Caco-2 (cell line): Measurements from ENCODE around the gene MBD5. TPM values are rescaled to one million over a fixed set of nuclear protein-coding genes. Genes with fewer than 3 reads are reported as not detected.

Source experiments
- BruUV-seq: library from RNA; stranded (reverse); fragments of 400-500 nt; replicated peaks from 2 replicates; lab custom pipeline; 2021; lab: Mats Ljungman, UMichigan
- CTCF ChIA-PET: fragments of 300-600 bp; sonication (Branson Sonifier 250); formaldehyde crosslinking; loops from one replicate; lab custom pipeline; 2022; ENCODE audit warnings: antibody characterized with exemption; lab: Charles Lee
- POLR2A ChIA-PET: fragments of 300-600 bp; sonication (Branson Sonifier 250); formaldehyde crosslinking; loops from one replicate; lab custom pipeline; 2022; ENCODE audit warnings: antibody characterized with exemption; lab: Charles Lee
- DNase-seq, 2 experiments: peaks; one replicate each; pipeline versions ENCODE4 v3.0.0 to v3.0.0-alpha.2; 2020 to 2022
- H3K27me3 ChIP-seq: replicated peaks from 2 replicates; pipeline ENCODE4 v1.6.0; 2011; ENCODE audit warnings: low read length; ENCODE audit not compliant: control insufficient read depth, insufficient read depth
- H3K36me3 ChIP-seq: 2 replicates; pipeline ENCODE4 v1.5.1; 2011; ENCODE audit warnings: low read length; ENCODE audit not compliant: control insufficient read depth, insufficient read depth
- H3K4me1 ChIP-seq: fragments of 250-450 bp; sonication (Bioruptor Pico); 2 replicates; pipeline ENCODE4 v1.5.1; 2020; ENCODE audit warnings: mild to moderate bottlenecking
- H3K4me3 ChIP-seq: 2 replicates; pipeline ENCODE4 v1.5.1; 2011; ENCODE audit warnings: low read depth, mild to moderate bottlenecking, control low read depth, low read length
- H3K9me3 ChIP-seq: fragments of 250-450 bp; sonication (Bioruptor Pico); 2 replicates; pipeline ENCODE4 v1.5.1; 2020; ENCODE audit warnings: mild to moderate bottlenecking, moderate library complexity
- H3K27ac Mint-ChIP-seq: one replicate; pipeline ENCODE4 v1.8.0; 2022; ENCODE audit warnings: mixed read lengths; ENCODE audit not compliant: unreplicated experiment
- H3K27me3 Mint-ChIP-seq: one replicate; pipeline ENCODE4 v1.8.0; 2022; ENCODE audit warnings: mixed read lengths; ENCODE audit not compliant: insufficient read depth, unreplicated experiment
- H3K36me3 Mint-ChIP-seq: one replicate; pipeline ENCODE4 v1.8.0; 2022; ENCODE audit warnings: mild to moderate bottlenecking, mixed read lengths; ENCODE audit not compliant: insufficient read depth, unreplicated experiment
- H3K4me1 Mint-ChIP-seq: one replicate; pipeline ENCODE4 v1.8.0; 2022; ENCODE audit warnings: low read depth, mixed read lengths; ENCODE audit not compliant: unreplicated experiment
- H3K4me3 Mint-ChIP-seq: one replicate; pipeline ENCODE4 v1.8.0; 2022; ENCODE audit warnings: mild to moderate bottlenecking, moderate library complexity, mixed read lengths; ENCODE audit not compliant: unreplicated experiment
- H3K9me3 Mint-ChIP-seq: one replicate; pipeline ENCODE4 v1.8.0; 2022; ENCODE audit warnings: mixed read lengths; ENCODE audit not compliant: unreplicated experiment
- intact Hi-C: fragments of 100-400 bp; cut with micrococcal nuclease; formaldehyde crosslinking; loops from one replicate; pipeline ENCODE4 v1.10.0; 2022; ENCODE audit not compliant: unreplicated experiment
- total RNA-seq: library from RNA; stranded (reverse); gene quantifications from 2 replicates; pipeline ENCODE4 v1.2.3, GENCODE V29; 2022
- TF ChIP-seq, protein P1 (sequence below), 2 experiments: fragments of 200-600 bp in 1 of 2; IDR thresholded peaks; 1 replicate in 1 of 2; 2 replicates in 1 of 2; pipeline versions ENCODE4 v1.5.1 to v1.8.0; 2011 to 2022; ENCODE audit warnings: antibody characterized with exemption in 1 of 2, control low read depth in 1 of 2, inconsistent platforms in 1 of 2, low read depth in 1 of 2, low read length in 1 of 2, mild to moderate bottlenecking in 1 of 2, moderate library complexity in 1 of 2; ENCODE audit not compliant: insufficient read depth in 1 of 2, severe bottlenecking in 1 of 2, unreplicated experiment in 1 of 2

Gene MBD5
- total RNA-seq, 1 experiment from 2014 or later, result 23.7 TPM

DNA sequence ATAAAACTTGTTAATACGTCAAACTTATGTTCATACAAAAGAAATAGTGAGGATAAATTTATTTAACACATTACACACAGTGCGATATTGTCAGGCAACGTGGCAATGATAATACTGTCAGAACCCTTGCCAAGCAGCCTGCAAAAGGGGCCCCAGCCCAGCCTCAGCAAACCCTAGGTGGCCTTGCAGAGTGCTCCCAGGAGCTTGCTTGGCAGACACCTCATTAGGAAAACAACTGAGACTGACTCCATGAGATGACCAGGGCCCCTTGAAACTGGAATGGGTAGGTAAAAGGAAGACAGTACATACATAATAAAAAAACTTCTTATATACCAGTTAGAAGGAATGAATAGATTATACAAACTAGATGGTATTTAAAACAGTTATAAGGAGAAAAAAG lies 487.1 kb downstream of the MBD5 start:
- DNase-seq, result no peak
- Histone ChIP-seq H3K36me3 (no peaks in the 10 kb centered on the region), H3K27me3 (no peaks in the 10 kb centered on the region), H3K9me3 (no peaks in the 10 kb centered on the region), H3K4me1 (peaks cover 7% of the 10 kb centered on the region; the same call in 1 of the 2 replicates), H3K4me3 (no peak overlapping the region)
- TF ChIP-seq, protein P1, sequence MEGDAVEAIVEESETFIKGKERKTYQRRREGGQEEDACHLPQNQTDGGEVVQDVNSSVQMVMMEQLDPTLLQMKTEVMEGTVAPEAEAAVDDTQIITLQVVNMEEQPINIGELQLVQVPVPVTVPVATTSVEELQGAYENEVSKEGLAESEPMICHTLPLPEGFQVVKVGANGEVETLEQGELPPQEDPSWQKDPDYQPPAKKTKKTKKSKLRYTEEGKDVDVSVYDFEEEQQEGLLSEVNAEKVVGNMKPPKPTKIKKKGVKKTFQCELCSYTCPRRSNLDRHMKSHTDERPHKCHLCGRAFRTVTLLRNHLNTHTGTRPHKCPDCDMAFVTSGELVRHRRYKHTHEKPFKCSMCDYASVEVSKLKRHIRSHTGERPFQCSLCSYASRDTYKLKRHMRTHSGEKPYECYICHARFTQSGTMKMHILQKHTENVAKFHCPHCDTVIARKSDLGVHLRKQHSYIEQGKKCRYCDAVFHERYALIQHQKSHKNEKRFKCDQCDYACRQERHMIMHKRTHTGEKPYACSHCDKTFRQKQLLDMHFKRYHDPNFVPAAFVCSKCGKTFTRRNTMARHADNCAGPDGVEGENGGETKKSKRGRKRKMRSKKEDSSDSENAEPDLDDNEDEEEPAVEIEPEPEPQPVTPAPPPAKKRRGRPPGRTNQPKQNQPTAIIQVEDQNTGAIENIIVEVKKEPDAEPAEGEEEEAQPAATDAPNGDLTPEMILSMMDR (IDR thresholded peaks at IDR 0.05; ENCODE audit: insufficient read depth in 1 of 2, low read depth in 1 of 2, low read length in 1 of 2, severe bottlenecking in 1 of 2, unreplicated experiment in 1 of 2), result no peak
- Mint-ChIP-seq H3K9me3 (no peaks in the 10 kb centered on the region), H3K4me3 (no peak overlapping the region), H3K27ac (no peak overlapping the region), H3K36me3 (no peaks in the 10 kb centered on the region), H3K27me3 (peaks cover 6% of the 10 kb centered on the region), H3K4me1 (no peaks in the 10 kb centered on the region)
- intact Hi-C loops, result loop anchor here (5.0 to 10.0 kb wide), 2 partner anchors 221 to 303 kb away; no protein-coding TSS in a partner anchor
- CTCF ChIA-PET, result interaction anchor here (0.6 kb wide), 1 partner anchor 209 kb away, joined by 4 read pairs; no protein-coding TSS in a partner anchor
- POLR2A ChIA-PET, result no interaction called here
- no TSS peak for BruUV-seq

DNA sequence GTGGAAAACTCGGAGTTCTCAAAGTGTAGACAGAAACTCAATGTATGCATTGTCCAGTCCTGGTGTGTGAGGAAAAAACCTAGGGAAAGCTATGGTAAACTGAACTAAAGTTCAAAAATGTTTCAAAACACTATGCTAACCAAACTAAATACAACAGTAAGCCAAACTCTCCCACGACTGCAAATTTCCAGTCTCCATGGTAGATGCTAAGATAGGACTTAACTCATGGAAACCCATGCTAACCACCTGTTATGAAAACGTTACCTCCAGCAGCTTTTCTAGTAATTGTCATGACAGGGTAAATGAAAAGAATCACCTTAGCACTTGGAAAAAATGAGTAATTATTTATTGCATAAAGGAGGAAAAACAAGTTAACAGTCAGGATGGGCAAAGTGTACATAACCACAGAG lies 488.0 kb downstream of the MBD5 start:
- H3K36me3 Mint-ChIP-seq, result no peaks in the 10 kb centered on the region
- H3K27ac Mint-ChIP-seq, result peak overlapping the region; percentile 18
- Histone ChIP-seq H3K27me3 (no peaks in the 10 kb centered on the region), H3K4me1 (no peaks in the 10 kb centered on the region), H3K4me3 (peak overlapping the region; percentile 38), H3K9me3 (no peaks in the 10 kb centered on the region), H3K36me3 (no peaks in the 10 kb centered on the region)
- BruUV-seq, result no TSS peak
- no peak for DNase-seq
- CTCF ChIA-PET, result interaction anchor here (0.6 to 1.6 kb wide), 21 partner anchors 11 to 1412 kb away, joined by 3 to 31 read pairs (median 3); partner anchors contain the start of genes MBD5 and ORC4
- H3K9me3 Mint-ChIP-seq, result no peaks in the 10 kb centered on the region
- H3K4me3 Mint-ChIP-seq, result peak overlapping the region; percentile 78
- H3K27me3 Mint-ChIP-seq, result peaks cover 6% of the 10 kb centered on the region
- TF ChIP-seq, protein P1 (IDR thresholded peaks at IDR 0.05; ENCODE audit: insufficient read depth in 1 of 2, low read depth in 1 of 2, low read length in 1 of 2, severe bottlenecking in 1 of 2, unreplicated experiment in 1 of 2), result no peak
- intact Hi-C loops, result loop anchor here (1.0 to 10.0 kb wide), 6 partner anchors 222 to 572 kb away; partner anchors contain the start of gene ORC4
- POLR2A ChIA-PET, result interaction anchor here (0.6 kb wide), 1 partner anchor 345 kb away, joined by 3 read pairs; no protein-coding TSS in a partner anchor
- no peaks in the 10 kb centered on the region for H3K4me1 Mint-ChIP-seq

DNA sequence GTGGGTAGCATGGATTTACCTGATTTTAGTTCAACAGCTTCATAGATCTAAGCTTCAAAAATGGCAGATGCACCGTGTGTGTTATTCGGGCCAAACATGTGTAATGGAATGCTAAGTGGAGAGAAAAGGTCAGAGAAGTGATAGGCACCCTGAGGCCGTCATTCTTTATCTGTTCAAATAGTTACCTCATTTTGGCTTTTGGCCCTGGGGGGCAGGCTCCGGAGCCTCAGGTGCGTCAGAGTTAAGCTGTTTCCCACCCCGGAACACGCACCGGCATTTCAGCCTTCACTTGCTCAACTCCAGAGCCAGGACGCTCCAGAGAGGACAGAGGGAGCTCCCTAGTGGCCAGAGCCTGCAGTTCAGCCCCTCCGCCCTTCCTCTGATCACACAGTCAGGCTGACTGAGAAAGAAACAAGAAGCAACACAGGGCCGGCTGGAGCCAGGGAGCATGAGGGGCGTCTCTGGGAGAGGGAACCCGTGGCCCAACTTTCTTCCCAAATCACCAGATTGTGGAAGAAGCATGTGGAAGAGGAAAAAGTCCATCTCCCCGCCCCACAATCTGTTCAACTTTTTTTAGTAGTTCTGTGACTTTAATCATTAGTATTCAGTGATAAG lies 488.5 kb downstream of the MBD5 start:
- ChIA-PET POLR2A (interaction anchor here (0.6 kb wide), 2 partner anchors 346 to 373 kb away, joined by 3 read pairs; no protein-coding TSS in a partner anchor), CTCF (interaction anchor here (0.6 to 1.6 kb wide), 22 partner anchors 12 to 1411 kb away, joined by 3 to 31 read pairs (median 3); partner anchors contain the start of genes MBD5 and ORC4)
- H3K27me3 Mint-ChIP-seq, result peaks cover 6% of the 10 kb centered on the region
- intact Hi-C loops, result loop anchor here (1.0 to 10.0 kb wide), 6 partner anchors 222 to 572 kb away; partner anchors contain the start of gene ORC4
- no peaks in the 10 kb centered on the region for H3K4me1 Mint-ChIP-seq
- Histone ChIP-seq H3K4me1 (no peaks in the 10 kb centered on the region), H3K27me3 (no peaks in the 10 kb centered on the region), H3K36me3 (no peaks in the 10 kb centered on the region), H3K4me3 (peak overlapping the region; percentile 38), H3K9me3 (no peaks in the 10 kb centered on the region)
- no peaks in the 10 kb centered on the region for H3K36me3 Mint-ChIP-seq
- H3K27ac Mint-ChIP-seq, result peak overlapping the region; percentile 18
- no peaks in the 10 kb centered on the region for H3K9me3 Mint-ChIP-seq
- TF ChIP-seq, protein P1 (IDR thresholded peaks at IDR 0.05; ENCODE audit: insufficient read depth in 1 of 2, low read depth in 1 of 2, low read length in 1 of 2, severe bottlenecking in 1 of 2, unreplicated experiment in 1 of 2), result peak; percentile 92 to 97
- BruUV-seq, result no TSS peak
- DNase-seq, result peak; percentile 90 to 91
- H3K4me3 Mint-ChIP-seq, result peak overlapping the region; percentile 78
